Stimulated activated CD4-positive, alpha-beta T cell treated with anti-CD3 and anti-CD28 coated beads, Interleukin-1b, Interleukin-23, amount 100 ng/mL, for 1 hour (primary cell): ENCODE data around the gene TMEM52.
A peak's percentile ranks its signal among the peaks of the same experiment; 100 is the strongest.
"Not testable (repeated sequence)": the region's sequence is repeated elsewhere in the genome, so short reads cannot be mapped to it uniquely, and the experiment has no call there.

Experiments
- DNase-seq, 2 donors: peaks; one replicate each; pipeline ENCODE4 v3.0.0-alpha.2; 2020; ENCODE audit warnings: low read depth in 2 of 2

Gene TMEM52

GRCh38 chr1:1894354-1895059 is 24.6 kb downstream of the TMEM52 start:
- DNase-seq, result no peak

- no peak for DNase-seq
Measured at GRCh38 chr1:1893997-1894353, 25.1 kb downstream of the TMEM52 start.

- DNase-seq, result no peak
Measured at GRCh38 chr1:1893291-1893985, 25.6 kb downstream of the TMEM52 start.

- DNase-seq, result no peak
Measured at GRCh38 chr1:1892763-1893120, 26.3 kb downstream of the TMEM52 start.

- DNase-seq, result no peak
Measured at GRCh38 chr1:1892079-1892762, 26.9 kb downstream of the TMEM52 start.

- DNase-seq, result peak; percentile 48 to 56
Measured at GRCh38 chr1:1891349-1892078, 27.6 kb downstream of the TMEM52 start.

GRCh38 chr1:1890506-1891348 is 28.4 kb downstream of the TMEM52 start, which contains the start of gene GNB1:
TSS of gene GNB1 (minus strand) at chr1:1891087. CDS start at chr1:1825453, 65,634 bp downstream.
- DNase-seq, result peak; percentile 73 to 76

GRCh38 chr1:1889847-1890505 is 29.1 kb downstream of the TMEM52 start:
- DNase-seq, result no peak

- DNase-seq, result no peak
Measured at GRCh38 chr1:1889090-1889750, 29.9 kb downstream of the TMEM52 start.

- not testable (repeated sequence) for DNase-seq
Measured at GRCh38 chr1:1883890-1884289, 35.2 kb downstream of the TMEM52 start.

- no peak for DNase-seq
Measured at GRCh38 chr1:1883092-1883873, 35.8 kb downstream of the TMEM52 start.

- DNase-seq, result no peak
Measured at GRCh38 chr1:1881727-1882126, 37.4 kb downstream of the TMEM52 start.

- DNase-seq, result no peak
Measured at GRCh38 chr1:1880617-1881312, 38.3 kb downstream of the TMEM52 start.

GRCh38 chr1:1879942-1880341 is 39.1 kb downstream of the TMEM52 start:
- no peak for DNase-seq

GRCh38 chr1:1877865-1878436 is 41.1 kb downstream of the TMEM52 start:
- DNase-seq, result no peak

GRCh38 chr1:1876335-1876930 is 42.6 kb downstream of the TMEM52 start:
- DNase-seq, result no peak

GRCh38 chr1:1875932-1876331 is 43.1 kb downstream of the TMEM52 start:
- DNase-seq, result no peak

GRCh38 chr1:1874901-1875300 is 44.2 kb downstream of the TMEM52 start:
- DNase-seq, result no peak
